ENCODE measurements around the gene KCTD12.

Gene KCTD12

GRCh38 chr13:76863022-76863421 is 23.2 kb downstream of the KCTD12 start:
- TF ChIP-seq CTCF (IDR thresholded peaks at IDR 0.05; ENCODE audit: insufficient read depth, low read length, poor library complexity, severe bottlenecking) (no peak), EZH2phosphoT487 (conservative IDR thresholded peaks at IDR 0.05; ENCODE audit: low read length) (no peak)
- Histone ChIP-seq H3K4me2 (ENCODE audit: low read depth, low read length, poor library complexity, severe bottlenecking) (no peak overlapping the region), H3K27ac (ENCODE audit: low read depth, low read length) (no peak overlapping the region), H3K4me3 (ENCODE audit: insufficient read depth, low read length, poor library complexity, severe bottlenecking) (no peak overlapping the region), H3K27me3 (ENCODE audit: low read length) (no peaks in the 10 kb centered on the region), H3K36me3 (ENCODE audit: low read length) (no peaks in the 10 kb centered on the region), H3F3A (ENCODE audit: insufficient read depth) (no peaks in the 10 kb centered on the region), H3K9me3 (ENCODE audit: insufficient read depth, low read length) (no peaks in the 10 kb centered on the region), H3K9me2 (replicated peaks; ENCODE audit: insufficient read depth, low read length) (no peaks in the 10 kb centered on the region), H4K20me1 (ENCODE audit: low read depth, low read length) (no peaks in the 10 kb centered on the region), H3K9ac (ENCODE audit: low read length) (no peak overlapping the region), H2AFZ (ENCODE audit: low read depth, low read length, severe bottlenecking) (no peak overlapping the region), H3K79me2 (ENCODE audit: insufficient read depth, low read length) (no peaks in the 10 kb centered on the region)

- H3F3A ChIP-seq (ENCODE audit: insufficient read depth): no peaks in the 10 kb centered on the region
- no peaks in the 10 kb centered on the region for H4K20me1 ChIP-seq (ENCODE audit: low read depth, low read length)
- no peak overlapping the region for H3K4me2 ChIP-seq (ENCODE audit: low read depth, low read length, poor library complexity, severe bottlenecking)
- TF ChIP-seq EZH2phosphoT487 (conservative IDR thresholded peaks at IDR 0.05; ENCODE audit: low read length) (no peak), CTCF (IDR thresholded peaks at IDR 0.05; ENCODE audit: insufficient read depth, low read length, poor library complexity, severe bottlenecking) (no peak)
- H2AFZ ChIP-seq (ENCODE audit: low read depth, low read length, severe bottlenecking): no peak overlapping the region
- no peaks in the 10 kb centered on the region for H3K36me3 ChIP-seq (ENCODE audit: low read length)
- no peaks in the 10 kb centered on the region for H3K79me2 ChIP-seq (ENCODE audit: insufficient read depth, low read length)
- H3K4me3 ChIP-seq (ENCODE audit: insufficient read depth, low read length, poor library complexity, severe bottlenecking): no peak overlapping the region
- no peak overlapping the region for H3K9ac ChIP-seq (ENCODE audit: low read length)
- no peaks in the 10 kb centered on the region for H3K9me3 ChIP-seq (ENCODE audit: insufficient read depth, low read length)
- H3K27ac ChIP-seq (ENCODE audit: low read depth, low read length): no peak overlapping the region
- H3K9me2 ChIP-seq (replicated peaks; ENCODE audit: insufficient read depth, low read length): no peaks in the 10 kb centered on the region
- no peaks in the 10 kb centered on the region for H3K27me3 ChIP-seq (ENCODE audit: low read length)
Measured at GRCh38 chr13:76861859-76862258, 24.3 kb downstream of the KCTD12 start.

- TF ChIP-seq CTCF (IDR thresholded peaks at IDR 0.05; ENCODE audit: insufficient read depth, low read length, poor library complexity, severe bottlenecking) (no peak), EZH2phosphoT487 (conservative IDR thresholded peaks at IDR 0.05; ENCODE audit: low read length) (no peak)
- Histone ChIP-seq H3K4me3 (ENCODE audit: insufficient read depth, low read length, poor library complexity, severe bottlenecking) (no peak overlapping the region), H3K4me2 (ENCODE audit: low read depth, low read length, poor library complexity, severe bottlenecking) (no peak overlapping the region), H3K27me3 (ENCODE audit: low read length) (no peaks in the 10 kb centered on the region), H4K20me1 (ENCODE audit: low read depth, low read length) (no peaks in the 10 kb centered on the region), H3K9me3 (ENCODE audit: insufficient read depth, low read length) (no peaks in the 10 kb centered on the region), H3F3A (ENCODE audit: insufficient read depth) (no peaks in the 10 kb centered on the region), H2AFZ (ENCODE audit: low read depth, low read length, severe bottlenecking) (no peak overlapping the region), H3K79me2 (ENCODE audit: insufficient read depth, low read length) (no peaks in the 10 kb centered on the region), H3K9me2 (replicated peaks; ENCODE audit: insufficient read depth, low read length) (no peaks in the 10 kb centered on the region), H3K9ac (ENCODE audit: low read length) (no peak overlapping the region), H3K36me3 (ENCODE audit: low read length) (no peaks in the 10 kb centered on the region), H3K27ac (ENCODE audit: low read depth, low read length) (no peak overlapping the region)
Measured at GRCh38 chr13:76860706-76861105, 25.5 kb downstream of the KCTD12 start.

Measured in SU-DHL-6 (cell line).